Natural killer cell treated with Interleukin-12 subunit alpha and Interleukin-12 subunit beta and Interleukin-15 and Interleukin-18, amount 100 ng/mL, for 72 hours (primary cell): ENCODE results near the gene STRIP1. TPM values are rescaled to one million over a fixed set of nuclear protein-coding genes. Genes with fewer than 3 reads are reported as not detected.

Source experiments
- ATAC-seq, 2 donors: fragments of 150-1000 bp; cut with Tn5 transposase in 1 of 2; sonication (Bioruptor Pico), chemical (Tn5 transposase) in 1 of 2; 2 replicates each; pipeline ENCODE4 v1.10.0; 2021
- DNase-seq: peaks from one replicate; pipeline ENCODE4 v3.0.0; 2022; ENCODE audit warnings: low spot score
- H3K27ac Mint-ChIP-seq, 2 donors: 1 replicate in 1 of 2; 2 replicates in 1 of 2; pipeline ENCODE4 v1.8.0; 2022; ENCODE audit warnings: mixed read lengths in 2 of 2, mild to moderate bottlenecking in 1 of 2, moderate library complexity in 1 of 2
- H3K27me3 Mint-ChIP-seq, 2 donors: 1 replicate in 1 of 2; 2 replicates in 1 of 2; pipeline ENCODE4 v1.8.0; 2022; ENCODE audit warnings: mixed read lengths in 2 of 2
- H3K36me3 Mint-ChIP-seq: one replicate; pipeline ENCODE4 v1.8.0; 2022; ENCODE audit warnings: mixed read lengths
- H3K4me1 Mint-ChIP-seq, 2 donors: 1 replicate in 1 of 2; 2 replicates in 1 of 2; pipeline ENCODE4 v1.8.0; 2022; ENCODE audit warnings: low read depth in 2 of 2, mixed read lengths in 2 of 2, mild to moderate bottlenecking in 1 of 2
- H3K4me3 Mint-ChIP-seq: one replicate; pipeline ENCODE4 v1.8.0; 2022; ENCODE audit warnings: mixed read lengths
- H3K9me3 Mint-ChIP-seq: 2 replicates; pipeline ENCODE4 v1.8.0; 2022; ENCODE audit warnings: mixed read lengths
- total RNA-seq, 2 donors: library from RNA; stranded (reverse); gene quantifications; one replicate each; pipeline ENCODE4 v1.2.3, GENCODE V29; 2022

The STRIP1 gene
- total RNA-seq, 2 donors from 2014 or later = 38.9 to 57.0 TPM

DNA sequence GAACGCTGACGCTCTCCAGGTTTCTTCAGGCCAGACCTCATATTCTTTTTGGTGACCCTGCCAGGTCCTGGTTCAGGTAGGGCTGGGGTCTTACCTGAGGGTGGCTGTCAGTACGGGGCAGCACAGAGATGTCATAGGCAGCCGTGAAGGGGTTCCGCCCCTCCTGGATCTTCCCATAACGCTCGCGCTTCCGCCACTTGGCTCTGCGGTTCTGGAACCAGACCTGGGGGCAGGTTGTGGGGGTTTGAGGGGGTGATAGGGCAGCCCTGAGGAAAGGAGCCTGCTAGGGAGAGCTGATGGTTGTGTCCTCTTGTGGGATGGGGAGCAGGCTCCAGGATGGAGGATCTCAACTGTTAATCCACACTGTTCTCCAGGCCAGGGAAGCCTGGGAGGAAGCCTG, 26.9 kb downstream of the STRIP1 start:
- no peak overlapping the region for H3K4me3 Mint-ChIP-seq
- H3K4me1 Mint-ChIP-seq = peaks cover 4 to 5% of the 10 kb centered on the region in 2 donors
- no peak for ATAC-seq
- no peak for DNase-seq
- H3K27ac Mint-ChIP-seq = no peak overlapping the region
- peaks cover 2 to 4% of the 10 kb centered on the region in 2 donors for H3K27me3 Mint-ChIP-seq
- peaks cover 12% of the 10 kb centered on the region for H3K36me3 Mint-ChIP-seq
- H3K9me3 Mint-ChIP-seq = no peaks in the 10 kb centered on the region

DNA sequence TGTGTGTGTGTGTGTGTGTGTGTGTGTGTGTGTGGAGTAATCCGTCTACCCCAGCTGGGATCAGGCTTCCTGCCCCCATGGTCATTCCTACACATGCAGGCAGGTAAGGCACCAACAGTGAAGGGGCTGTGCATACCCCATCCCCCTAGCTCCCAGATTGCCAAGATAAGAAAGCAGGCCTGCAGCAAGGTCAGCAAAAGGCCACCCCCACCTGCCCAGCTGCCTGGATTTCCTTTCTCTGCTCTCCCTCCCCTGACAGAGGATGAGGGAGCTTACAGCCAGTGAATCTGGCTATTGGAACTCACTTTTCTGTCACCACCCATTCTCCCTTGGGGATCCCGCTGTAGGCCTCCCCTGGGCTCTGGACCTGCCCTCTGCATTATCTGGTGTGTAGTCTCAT, 28.2 kb downstream of the STRIP1 start:
- H3K27ac Mint-ChIP-seq = no peak overlapping the region
- peaks cover 6% of the 10 kb centered on the region for H3K36me3 Mint-ChIP-seq
- H3K4me3 Mint-ChIP-seq = no peak overlapping the region
- peaks cover 4 to 5% of the 10 kb centered on the region in 2 donors for H3K4me1 Mint-ChIP-seq
- ATAC-seq (no peak), DNase-seq (no peak)
- no peaks in the 10 kb centered on the region for H3K9me3 Mint-ChIP-seq
- peaks cover 9 to 14% of the 10 kb centered on the region in 2 donors for H3K27me3 Mint-ChIP-seq

- peaks cover 14 to 22% of the 10 kb centered on the region in 2 donors for H3K27me3 Mint-ChIP-seq
- DNase-seq (no peak), ATAC-seq (no peak)
- peaks cover under 1% of the 10 kb centered on the region for H3K36me3 Mint-ChIP-seq
- H3K9me3 Mint-ChIP-seq = no peaks in the 10 kb centered on the region
- no peak overlapping the region for H3K4me3 Mint-ChIP-seq
- no peak overlapping the region for H3K27ac Mint-ChIP-seq
- H3K4me1 Mint-ChIP-seq = peaks cover 9 to 11% of the 10 kb centered on the region in 2 donors
Measured at GRCh38 chr1:110063781-110064180, 29.4 kb downstream of the STRIP1 start.

- DNase-seq = no peak
- no peak overlapping the region for H3K4me3 Mint-ChIP-seq
- peaks cover 9 to 12% of the 10 kb centered on the region in 2 donors for H3K4me1 Mint-ChIP-seq
- H3K27ac Mint-ChIP-seq = no peak overlapping the region
- no peak for ATAC-seq
- no peaks in the 10 kb centered on the region for H3K9me3 Mint-ChIP-seq
- peaks cover 14 to 24% of the 10 kb centered on the region in 2 donors for H3K27me3 Mint-ChIP-seq
- no peaks in the 10 kb centered on the region for H3K36me3 Mint-ChIP-seq
Measured at GRCh38 chr1:110064576-110065337, 30.3 kb downstream of the STRIP1 start.

- no peaks in the 10 kb centered on the region for H3K9me3 Mint-ChIP-seq
- H3K27me3 Mint-ChIP-seq = peaks cover 16 to 24% of the 10 kb centered on the region in 2 donors
- no peaks in the 10 kb centered on the region for H3K36me3 Mint-ChIP-seq
- H3K27ac Mint-ChIP-seq = no peak overlapping the region
- DNase-seq (no peak), ATAC-seq (no peak)
- peaks cover 5 to 7% of the 10 kb centered on the region in 2 donors for H3K4me1 Mint-ChIP-seq
- H3K4me3 Mint-ChIP-seq = no peak overlapping the region
Measured at GRCh38 chr1:110065841-110066240, 31.4 kb downstream of the STRIP1 start.

GRCh38 chr1:110067479-110067892, 33.1 kb downstream of the STRIP1 start:
- Mint-ChIP-seq H3K9me3 (no peaks in the 10 kb centered on the region), H3K27ac (no peak overlapping the region), H3K27me3 (peaks cover 29 to 36% of the 10 kb centered on the region in 2 donors), H3K4me3 (no peak overlapping the region), H3K4me1 (peaks cover 7 to 8% of the 10 kb centered on the region in 2 donors), H3K36me3 (no peaks in the 10 kb centered on the region)
- ATAC-seq (no peak), DNase-seq (no peak)

- H3K27me3 Mint-ChIP-seq = peaks cover 32 to 39% of the 10 kb centered on the region in 2 donors
- ATAC-seq = no peak
Measured at GRCh38 chr1:110067893-110068645, 33.6 kb downstream of the STRIP1 start.

GRCh38 chr1:110068646-110069403, 34.4 kb downstream of the STRIP1 start:
- peaks cover 7 to 8% of the 10 kb centered on the region in 2 donors for H3K4me1 Mint-ChIP-seq
- H3K36me3 Mint-ChIP-seq = no peaks in the 10 kb centered on the region
- H3K9me3 Mint-ChIP-seq = no peaks in the 10 kb centered on the region
- peak overlapping the region; percentile 78 for H3K4me3 Mint-ChIP-seq
- H3K27ac Mint-ChIP-seq = no peak overlapping the region
- DNase-seq (no peak), ATAC-seq (peak in 1 of 2 donors; percentile 61)
- peaks cover 38 to 39% of the 10 kb centered on the region in 2 donors for H3K27me3 Mint-ChIP-seq

More at GRCh38 chr1:110067893-110068645, 33.6 kb downstream of the STRIP1 start:
- Mint-ChIP-seq H3K4me1 (peaks cover 7 to 8% of the 10 kb centered on the region in 2 donors), H3K4me3 (peak overlapping the region; percentile 78), H3K27ac (no peak overlapping the region), H3K36me3 (no peaks in the 10 kb centered on the region), H3K9me3 (no peaks in the 10 kb centered on the region)
- DNase-seq = no peak

DNA sequence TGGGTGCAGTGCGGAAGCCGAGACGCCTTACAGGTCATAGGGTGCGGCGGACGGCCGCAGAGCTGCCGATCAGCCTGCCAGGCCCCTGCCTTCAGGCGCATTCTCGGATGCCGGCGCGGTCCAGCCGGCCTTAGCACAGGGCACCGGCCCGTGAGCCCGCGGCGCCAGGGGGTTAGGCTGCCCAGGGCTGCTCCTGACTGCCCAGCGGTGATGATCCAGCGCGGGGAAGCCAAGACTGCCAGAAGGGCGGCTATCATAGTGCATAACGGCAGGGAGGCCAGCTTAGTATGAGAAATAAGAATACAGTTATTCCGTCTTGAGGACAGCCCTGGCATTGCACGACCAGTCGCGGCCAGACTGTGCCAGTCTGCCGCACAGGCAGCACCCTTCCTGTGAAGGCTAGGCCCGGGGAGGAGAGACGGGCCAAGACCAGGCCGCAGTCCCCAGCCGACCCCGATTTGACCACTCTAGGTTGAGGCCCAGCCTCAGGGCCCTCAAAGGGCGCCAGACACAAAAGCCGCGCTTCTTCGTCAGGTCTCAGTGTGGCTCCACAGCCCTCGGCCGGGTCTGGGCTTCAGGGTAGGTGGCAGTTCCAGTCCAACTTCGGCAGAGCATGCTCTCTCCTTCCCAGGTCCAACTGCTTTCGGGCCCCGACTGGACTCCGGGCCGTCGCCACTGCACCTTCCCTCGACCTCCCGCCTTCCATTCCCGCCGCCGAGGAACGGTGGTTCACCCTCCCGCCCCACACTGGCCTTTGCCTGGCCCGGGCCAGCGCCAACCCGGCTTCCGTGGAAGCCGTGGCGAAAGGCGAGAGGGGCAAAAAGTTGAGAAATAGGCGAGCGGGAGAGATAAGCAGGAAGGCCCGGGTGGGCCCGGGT, 35.2 kb downstream of the STRIP1 start:
- Mint-ChIP-seq H3K4me1 (peaks cover 7 to 8% of the 10 kb centered on the region in 2 donors), H3K27me3 (peaks cover 44% of the 10 kb centered on the region in 2 donors), H3K9me3 (no peaks in the 10 kb centered on the region), H3K36me3 (no peaks in the 10 kb centered on the region), H3K27ac (no peak overlapping the region), H3K4me3 (no peak overlapping the region)
- ATAC-seq = no peak
- DNase-seq = no peak

DNA sequence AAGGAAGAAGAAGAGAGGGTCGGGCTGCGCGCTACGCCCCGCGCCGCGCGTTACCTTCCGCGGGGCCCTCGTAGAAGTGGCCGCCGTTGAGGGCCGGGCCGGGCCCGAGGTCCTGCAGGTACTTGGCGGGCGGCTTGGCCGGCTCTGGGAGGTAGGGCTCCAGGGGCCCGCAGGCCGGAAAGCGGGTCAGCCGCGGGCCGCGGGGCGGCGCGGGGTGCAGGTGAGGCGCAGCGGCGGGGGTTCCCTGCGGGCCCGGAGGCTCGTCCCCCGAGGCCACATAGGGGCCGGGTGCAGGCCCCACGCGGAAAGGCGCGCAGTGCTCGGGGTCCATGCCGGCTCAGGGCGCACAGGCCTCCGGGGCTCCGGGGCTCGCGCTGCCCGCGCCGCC, 35.9 kb downstream of the STRIP1 start:
- no peak for DNase-seq
- peaks cover 46% of the 10 kb centered on the region in 2 donors for H3K27me3 Mint-ChIP-seq
- ATAC-seq = no peak
- H3K4me1 Mint-ChIP-seq = peaks cover 7 to 8% of the 10 kb centered on the region in 2 donors
- no peak overlapping the region for H3K27ac Mint-ChIP-seq
- no peak overlapping the region for H3K4me3 Mint-ChIP-seq
- H3K36me3 Mint-ChIP-seq = no peaks in the 10 kb centered on the region
- no peaks in the 10 kb centered on the region for H3K9me3 Mint-ChIP-seq

GRCh38 chr1:110070671-110071242, 36.3 kb downstream of the STRIP1 start, which contains the start of gene ALX3:
TSS of gene ALX3 (minus strand) at chr1:110070672. CDS start at chr1:110070612, 60 bp downstream.
- peaks cover 49 to 50% of the 10 kb centered on the region in 2 donors for H3K27me3 Mint-ChIP-seq
- no peak within 1 kb of the TSS for H3K4me3 Mint-ChIP-seq
- ATAC-seq (no peak), DNase-seq (no peak)
- H3K27ac Mint-ChIP-seq = no peak within 1 kb of the TSS
- peaks cover 7 to 8% of the 10 kb centered on the region in 2 donors for H3K4me1 Mint-ChIP-seq
- H3K9me3 Mint-ChIP-seq = no peaks in the 10 kb centered on the region
- H3K36me3 Mint-ChIP-seq = no peaks in the 10 kb centered on the region

DNA sequence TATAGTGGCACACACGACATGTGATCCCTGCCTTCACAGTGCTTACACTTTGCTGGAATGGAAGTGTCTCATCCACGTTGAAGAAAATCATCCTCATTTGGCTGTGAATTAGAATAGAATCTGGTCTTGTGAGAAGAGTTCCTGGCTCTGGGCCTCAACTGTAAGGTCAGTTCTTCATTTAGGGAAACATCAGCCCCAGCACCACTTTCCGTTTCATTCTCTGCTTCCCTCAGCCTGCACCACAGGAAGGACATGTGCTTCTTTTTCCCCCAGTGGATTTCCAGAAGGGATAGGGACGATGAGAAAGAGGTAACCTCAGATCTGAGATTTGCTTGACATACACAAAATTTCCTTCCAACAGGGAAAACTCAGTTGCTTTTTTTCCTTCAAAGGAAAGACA, 39.7 kb downstream of the STRIP1 start:
- H3K27ac Mint-ChIP-seq = no peak overlapping the region
- no peaks in the 10 kb centered on the region for H3K9me3 Mint-ChIP-seq
- no peak overlapping the region for H3K4me3 Mint-ChIP-seq
- ATAC-seq = no peak
- peaks cover 0 to 3% of the 10 kb centered on the region in 2 donors for H3K4me1 Mint-ChIP-seq
- no peaks in the 10 kb centered on the region for H3K36me3 Mint-ChIP-seq
- H3K27me3 Mint-ChIP-seq = peaks cover 48% of the 10 kb centered on the region in 2 donors
- no peak for DNase-seq
